Panc1 (cell line): ENCODE measurements around the gene MPRIP. TPM values are rescaled to one million over a fixed set of nuclear protein-coding genes. Genes with fewer than 3 reads are reported as not detected.

Experiments used
- ATAC-seq: fragments of 200-7000 bp; cut with Tn5 transposase; 2 replicates; pipeline ENCODE4 v1.9.1; 2020; ENCODE audit warnings: mild to moderate bottlenecking, moderate library complexity
- BruUV-seq: library from RNA; stranded (reverse); fragments of 400-500 nt; replicated peaks from 2 replicates; lab custom pipeline; 2021; lab: Mats Ljungman, UMichigan
- CTCF ChIA-PET: fragments of 300-600 bp; sonication (Branson Sonifier 250); formaldehyde crosslinking; loops from one replicate; lab custom pipeline; 2022; ENCODE audit warnings: antibody characterized with exemption; lab: Charles Lee
- POLR2A ChIA-PET: fragments of 300-600 bp; sonication (Branson Sonifier 250); formaldehyde crosslinking; loops from one replicate; lab custom pipeline; 2022; ENCODE audit warnings: antibody characterized with exemption; lab: Charles Lee
- DNase-seq: peaks from one replicate; pipeline ENCODE4 v3.0.0-alpha.2; 2010; ENCODE audit warnings: low read depth, low spot score
- H3K27ac ChIP-seq: 2 replicates; pipeline ENCODE4 v1.5.1; 2011; ENCODE audit warnings: mild to moderate bottlenecking, low read length, inconsistent platforms
- H3K27me3 ChIP-seq: fragments of 200-500 bp; sonication (Bioruptor generic); 2 replicates; pipeline ENCODE4 v1.6.0; 2014; ENCODE audit warnings: low read length, inconsistent platforms; ENCODE audit not compliant: control insufficient read depth, insufficient read depth
- H3K36me3 ChIP-seq: fragments of 200-500 bp; sonication (Bioruptor generic); 2 replicates; pipeline ENCODE4 v1.5.1; 2014; ENCODE audit warnings: inconsistent platforms, mild to moderate bottlenecking, low read length, moderate library complexity; ENCODE audit not compliant: control insufficient read depth, insufficient read depth
- H3K4me1 ChIP-seq: 2 replicates; pipeline ENCODE4 v1.5.1; 2011; ENCODE audit warnings: inconsistent platforms, mild to moderate bottlenecking, low read length, moderate library complexity; ENCODE audit not compliant: control insufficient read depth, insufficient read depth
- H3K4me3 ChIP-seq, 2 experiments: 2 replicates each; pipeline ENCODE4 v1.5.1; 2011 to 2012; ENCODE audit warnings: low read depth in 2 of 2, low read length in 2 of 2, mild to moderate bottlenecking in 2 of 2, inconsistent platforms in 1 of 2, moderate library complexity in 1 of 2
- H3K9me3 ChIP-seq: fragments of 200-500 bp; sonication (Bioruptor generic); 2 replicates; pipeline ENCODE4 v1.5.1; 2014; ENCODE audit warnings: low read depth, mild to moderate bottlenecking, inconsistent platforms, low read length, moderate library complexity; ENCODE audit not compliant: control insufficient read depth, insufficient read depth
- POLR2AphosphoS5 ChIP-seq: IDR thresholded peaks from 2 replicates; pipeline ENCODE4 v1.6.1; 2012; ENCODE audit warnings: mild to moderate bottlenecking, low read depth, low read length, moderate library complexity
- SIN3A ChIP-seq: IDR thresholded peaks from 2 replicates; pipeline ENCODE4 v1.6.1; 2012; ENCODE audit warnings: low read depth, mild to moderate bottlenecking, low read length, moderate library complexity, borderline replicate concordance; ENCODE audit not compliant: insufficient read depth
- TCF7L2 ChIP-seq: IDR thresholded peaks from 2 replicates; pipeline ENCODE4 v1.6.1; 2011; ENCODE audit warnings: mild to moderate bottlenecking, low read depth, low read length, inconsistent platforms
- in situ Hi-C: cut with HindIII; loops from 2 replicates; pipeline ENCODE4 v1.10.0; 2016; ENCODE audit warnings: low sequenced_read_pairs, low pct_unique_long_range_greater_than_20kb
- intact Hi-C: fragments of 100-400 bp; cut with micrococcal nuclease; formaldehyde crosslinking; loops from one replicate; pipeline ENCODE4 v1.10.0; 2022; ENCODE audit not compliant: unreplicated experiment
- total RNA-seq: library from RNA; stranded (reverse); gene quantifications from one replicate; pipeline ENCODE4 v1.2.1, GENCODE V29; 2021; ENCODE audit not compliant: unreplicated experiment
- TF ChIP-seq, protein P1 (sequence below), 2 experiments: IDR thresholded peaks; 2 replicates each; pipeline ENCODE4 v1.6.1; 2011 to 2012; ENCODE audit warnings: low read depth in 2 of 2, control low read depth in 1 of 2, low read length in 1 of 2, mild to moderate bottlenecking in 1 of 2, moderate library complexity in 1 of 2; ENCODE audit not compliant: insufficient read depth in 1 of 2
- TF ChIP-seq, protein P2 (sequence below): fragments of 450-650 bp; IDR thresholded peaks from 2 replicates; pipeline ENCODE4 v1.5.1; 2017; ENCODE audit warnings: mild to moderate bottlenecking

The MPRIP gene
- total RNA-seq, 1 experiment from 2014 or later, result 155 TPM

DNA sequence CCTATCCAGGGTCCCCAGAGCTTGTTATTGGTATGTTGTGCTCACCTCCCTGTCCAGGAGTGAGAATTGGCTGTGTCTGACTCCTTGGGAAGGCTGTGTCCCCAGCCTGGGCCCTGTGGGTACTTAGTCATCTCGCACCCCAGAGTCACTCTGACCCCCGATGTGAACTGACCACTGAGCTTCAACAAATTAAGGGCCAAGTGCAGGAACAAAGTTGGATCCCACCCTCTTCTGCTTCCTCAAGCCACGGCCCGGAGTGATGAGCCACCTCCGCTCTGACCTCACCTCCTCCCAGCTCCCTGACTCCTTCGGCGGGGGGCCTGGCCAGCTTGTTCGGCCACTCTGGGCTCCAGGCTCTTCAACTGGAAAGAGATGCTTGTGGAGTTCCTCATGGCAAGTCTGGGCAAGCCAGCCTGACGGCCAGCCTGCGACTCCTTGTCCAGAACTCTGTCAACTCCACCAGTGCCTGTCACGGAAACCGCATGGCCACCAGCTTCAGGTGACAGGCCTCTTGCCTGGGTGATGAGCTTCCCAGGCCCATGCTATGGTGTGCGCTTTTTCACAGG is 22.3 kb upstream of the MPRIP start:
- in situ Hi-C loops, result no loop called here
- ChIA-PET POLR2A (no interaction called here), CTCF (no interaction called here)
- Histone ChIP-seq H3K27ac (no peak overlapping the region), H3K4me3 (no peak overlapping the region), H3K9me3 (no peaks in the 10 kb centered on the region), H3K27me3 (no peaks in the 10 kb centered on the region), H3K4me1 (0 out of 2 replicates have a peak, but pooled peaks cover 4% of the 10 kb centered on the region), H3K36me3 (no peaks in the 10 kb centered on the region)
- intact Hi-C loops, result no loop called here
- no TSS peak for BruUV-seq
- DNase-seq, result no peak
- no peak for ATAC-seq
- TF ChIP-seq TCF7L2, result no peak
- TF ChIP-seq, protein P1, sequence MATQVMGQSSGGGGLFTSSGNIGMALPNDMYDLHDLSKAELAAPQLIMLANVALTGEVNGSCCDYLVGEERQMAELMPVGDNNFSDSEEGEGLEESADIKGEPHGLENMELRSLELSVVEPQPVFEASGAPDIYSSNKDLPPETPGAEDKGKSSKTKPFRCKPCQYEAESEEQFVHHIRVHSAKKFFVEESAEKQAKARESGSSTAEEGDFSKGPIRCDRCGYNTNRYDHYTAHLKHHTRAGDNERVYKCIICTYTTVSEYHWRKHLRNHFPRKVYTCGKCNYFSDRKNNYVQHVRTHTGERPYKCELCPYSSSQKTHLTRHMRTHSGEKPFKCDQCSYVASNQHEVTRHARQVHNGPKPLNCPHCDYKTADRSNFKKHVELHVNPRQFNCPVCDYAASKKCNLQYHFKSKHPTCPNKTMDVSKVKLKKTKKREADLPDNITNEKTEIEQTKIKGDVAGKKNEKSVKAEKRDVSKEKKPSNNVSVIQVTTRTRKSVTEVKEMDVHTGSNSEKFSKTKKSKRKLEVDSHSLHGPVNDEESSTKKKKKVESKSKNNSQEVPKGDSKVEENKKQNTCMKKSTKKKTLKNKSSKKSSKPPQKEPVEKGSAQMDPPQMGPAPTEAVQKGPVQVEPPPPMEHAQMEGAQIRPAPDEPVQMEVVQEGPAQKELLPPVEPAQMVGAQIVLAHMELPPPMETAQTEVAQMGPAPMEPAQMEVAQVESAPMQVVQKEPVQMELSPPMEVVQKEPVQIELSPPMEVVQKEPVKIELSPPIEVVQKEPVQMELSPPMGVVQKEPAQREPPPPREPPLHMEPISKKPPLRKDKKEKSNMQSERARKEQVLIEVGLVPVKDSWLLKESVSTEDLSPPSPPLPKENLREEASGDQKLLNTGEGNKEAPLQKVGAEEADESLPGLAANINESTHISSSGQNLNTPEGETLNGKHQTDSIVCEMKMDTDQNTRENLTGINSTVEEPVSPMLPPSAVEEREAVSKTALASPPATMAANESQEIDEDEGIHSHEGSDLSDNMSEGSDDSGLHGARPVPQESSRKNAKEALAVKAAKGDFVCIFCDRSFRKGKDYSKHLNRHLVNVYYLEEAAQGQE (IDR thresholded peaks at IDR 0.05; ENCODE audit: insufficient read depth in 1 of 2, low read depth in 2 of 2, low read length in 1 of 2), result no peak
- TF ChIP-seq, protein P2, sequence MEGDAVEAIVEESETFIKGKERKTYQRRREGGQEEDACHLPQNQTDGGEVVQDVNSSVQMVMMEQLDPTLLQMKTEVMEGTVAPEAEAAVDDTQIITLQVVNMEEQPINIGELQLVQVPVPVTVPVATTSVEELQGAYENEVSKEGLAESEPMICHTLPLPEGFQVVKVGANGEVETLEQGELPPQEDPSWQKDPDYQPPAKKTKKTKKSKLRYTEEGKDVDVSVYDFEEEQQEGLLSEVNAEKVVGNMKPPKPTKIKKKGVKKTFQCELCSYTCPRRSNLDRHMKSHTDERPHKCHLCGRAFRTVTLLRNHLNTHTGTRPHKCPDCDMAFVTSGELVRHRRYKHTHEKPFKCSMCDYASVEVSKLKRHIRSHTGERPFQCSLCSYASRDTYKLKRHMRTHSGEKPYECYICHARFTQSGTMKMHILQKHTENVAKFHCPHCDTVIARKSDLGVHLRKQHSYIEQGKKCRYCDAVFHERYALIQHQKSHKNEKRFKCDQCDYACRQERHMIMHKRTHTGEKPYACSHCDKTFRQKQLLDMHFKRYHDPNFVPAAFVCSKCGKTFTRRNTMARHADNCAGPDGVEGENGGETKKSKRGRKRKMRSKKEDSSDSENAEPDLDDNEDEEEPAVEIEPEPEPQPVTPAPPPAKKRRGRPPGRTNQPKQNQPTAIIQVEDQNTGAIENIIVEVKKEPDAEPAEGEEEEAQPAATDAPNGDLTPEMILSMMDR, result no peak
- TF ChIP-seq POLR2AphosphoS5, result no peak
- no peak for TF ChIP-seq SIN3A

DNA sequence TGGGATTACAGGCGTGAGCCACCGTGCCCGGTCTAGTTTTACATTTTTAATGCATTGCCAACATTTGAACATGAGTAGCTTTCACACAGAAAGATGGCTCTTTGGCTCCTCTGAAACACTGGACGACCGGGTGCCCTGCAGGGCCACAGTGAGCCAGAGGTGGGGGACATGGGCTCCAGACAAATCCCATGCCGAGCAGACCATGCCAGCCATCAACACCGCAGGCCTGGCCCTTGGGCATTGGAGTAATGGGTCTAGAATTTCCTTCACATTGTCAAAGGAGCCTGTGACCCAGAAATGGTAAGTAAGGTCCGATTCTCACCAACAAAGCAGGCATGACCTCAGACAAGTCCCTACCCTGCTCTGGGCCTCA is 21.4 kb upstream of the MPRIP start:
- Histone ChIP-seq H3K36me3 (no peaks in the 10 kb centered on the region), H3K27me3 (no peaks in the 10 kb centered on the region), H3K9me3 (no peaks in the 10 kb centered on the region), H3K4me3 (no peak overlapping the region), H3K27ac (no peak overlapping the region), H3K4me1 (0 out of 2 replicates have a peak, but pooled peaks cover 4% of the 10 kb centered on the region)
- CTCF ChIA-PET, result no interaction called here
- no TSS peak for BruUV-seq
- in situ Hi-C loops (no loop called here), intact Hi-C loops (no loop called here)
- no peak for TF ChIP-seq POLR2AphosphoS5
- no peak for TF ChIP-seq SIN3A
- TF ChIP-seq TCF7L2, result no peak
- TF ChIP-seq, protein P1 (IDR thresholded peaks at IDR 0.05; ENCODE audit: insufficient read depth in 1 of 2, low read depth in 2 of 2, low read length in 1 of 2), result no peak
- DNase-seq (no peak), ATAC-seq (no peak)
- POLR2A ChIA-PET, result no interaction called here
